Choroid plexus epithelial cell (primary cell): ENCODE data around the gene HBEGF.

Experiments
- DNase-seq: peaks from one replicate; pipeline ENCODE4 v3.0.0-alpha.2; 2010; ENCODE audit warnings: low read depth
- H3K4me3 ChIP-seq: 2 replicates; pipeline ENCODE4 v1.5.1; 2011; ENCODE audit warnings: low read depth, mild to moderate bottlenecking, control low read depth, low read length, moderate library complexity
- CTCF ChIP-seq: conservative IDR thresholded peaks from 2 replicates; pipeline ENCODE4 v1.5.1; 2011; ENCODE audit warnings: low read depth, mild to moderate bottlenecking, control low read depth, inconsistent platforms, low read length, moderate library complexity

The HBEGF gene

GRCh38 chr5:140321796-140322195 lies 24.6 kb downstream of the HBEGF start:
- no peak for DNase-seq
- H3K4me3 ChIP-seq = no peak overlapping the region
- TF ChIP-seq CTCF = no peak

GRCh38 chr5:140319833-140320232 lies 26.6 kb downstream of the HBEGF start:
- no peak for TF ChIP-seq CTCF
- H3K4me3 ChIP-seq = no peak overlapping the region

GRCh38 chr5:140318792-140319191 lies 27.6 kb downstream of the HBEGF start:
- no peak overlapping the region for H3K4me3 ChIP-seq
- no peak for TF ChIP-seq CTCF
- DNase-seq = no peak

More at GRCh38 chr5:140319833-140320232, 26.6 kb downstream of the HBEGF start:
- DNase-seq = no peak

GRCh38 chr5:140317859-140318258 lies 28.5 kb downstream of the HBEGF start:
- no peak overlapping the region for H3K4me3 ChIP-seq
- no peak for TF ChIP-seq CTCF
- peak; percentile 21 for DNase-seq

GRCh38 chr5:140312791-140313189 lies 33.6 kb downstream of the HBEGF start:
- no peak for DNase-seq
- H3K4me3 ChIP-seq = no peak overlapping the region
- TF ChIP-seq CTCF = no peak

GRCh38 chr5:140312067-140312790 lies 34.2 kb downstream of the HBEGF start:
- TF ChIP-seq CTCF = no peak
- no peak overlapping the region for H3K4me3 ChIP-seq
- DNase-seq = peak; percentile 76

- no peak for TF ChIP-seq CTCF
- H3K4me3 ChIP-seq = no peak overlapping the region
- peak; percentile 85 for DNase-seq
Measured at GRCh38 chr5:140311011-140311467, 35.4 kb downstream of the HBEGF start.
